Left ventricle myocardium inferior (tissue), 1 donor: Measurements from ENCODE around the gene KANK4. TPM values are rescaled to one million over a fixed set of nuclear protein-coding genes. Genes with fewer than 3 reads are reported as not detected.

Experiments used
- DNase-seq: peaks from one replicate; pipeline ENCODE4 v3.0.0-alpha.2; 2020
- H3K27ac ChIP-seq: fragments of 200-600 bp; replicated peaks from 2 replicates; pipeline ENCODE4 v1.8.0; 2021
- H3K27me3 ChIP-seq: fragments of 200-600 bp; 2 replicates; pipeline ENCODE4 v1.8.0; 2021; ENCODE audit warnings: low read depth
- H3K36me3 ChIP-seq: fragments of 200-600 bp; 2 replicates; pipeline ENCODE4 v1.8.0; 2021
- H3K4me1 ChIP-seq: fragments of 200-600 bp; 2 replicates; pipeline ENCODE4 v1.8.0; 2021
- H3K4me3 ChIP-seq: fragments of 200-600 bp; 2 replicates; pipeline ENCODE4 v1.8.0; 2021; ENCODE audit warnings: mild to moderate bottlenecking, moderate library complexity
- H3K9me3 ChIP-seq: fragments of 200-600 bp; replicated peaks from 2 replicates; pipeline ENCODE4 v1.8.0; 2021
- CTCF ChIP-seq: fragments of 200-600 bp; IDR thresholded peaks from 2 replicates; pipeline ENCODE4 v1.8.0; 2021; ENCODE audit warnings: antibody characterized with exemption, mild to moderate bottlenecking, borderline replicate concordance
- intact Hi-C: fragments of 100-400 bp; cut with micrococcal nuclease; formaldehyde crosslinking; loops from one replicate; pipeline ENCODE4 v1.11.0; 2022
- total RNA-seq: library from RNA; stranded (reverse); fragmentation: NEBNext Ultra II Directional; extraction: Animal tissue kit (Norgen Biotek cat#: 25700); gene quantifications from one replicate; pipeline ENCODE4 v1.2.1, GENCODE V29; 2021
- donor health status: DM: no; HTN: yes; CAD: no; lungs with severe emphysema.

KANK4 gene
- total RNA-seq, 1 donor from 2014 or later, result 0.11 TPM

- no peaks in the 10 kb centered on the region for H3K9me3 ChIP-seq
- H3K36me3 ChIP-seq, result no peaks in the 10 kb centered on the region
- H3K4me1 ChIP-seq, result no peaks in the 10 kb centered on the region
- DNase-seq, result no peak
- no peak for TF ChIP-seq CTCF
- intact Hi-C loops, result no loop called here
- H3K4me3 ChIP-seq, result no peak overlapping the region
- H3K27ac ChIP-seq, result no peak overlapping the region
- H3K27me3 ChIP-seq, result peaks cover 19% of the 10 kb centered on the region
Observed at GRCh38 chr1:62265956-62266935, 53.0 kb downstream of the KANK4 start.

- Histone ChIP-seq H3K27ac (no peak overlapping the region), H3K4me1 (no peaks in the 10 kb centered on the region), H3K9me3 (no peaks in the 10 kb centered on the region), H3K4me3 (no peak overlapping the region), H3K36me3 (no peaks in the 10 kb centered on the region), H3K27me3 (peaks cover 22% of the 10 kb centered on the region)
- DNase-seq, result no peak
- intact Hi-C loops, result no loop called here
- no peak for TF ChIP-seq CTCF
Observed at GRCh38 chr1:62263814-62264353, 55.4 kb downstream of the KANK4 start.

- Histone ChIP-seq H3K36me3 (no peaks in the 10 kb centered on the region), H3K27me3 (peaks cover 27% of the 10 kb centered on the region), H3K4me3 (no peak overlapping the region), H3K27ac (no peak overlapping the region), H3K4me1 (no peaks in the 10 kb centered on the region), H3K9me3 (no peaks in the 10 kb centered on the region)
- TF ChIP-seq CTCF, result no peak
- no peak for DNase-seq
- intact Hi-C loops, result no loop called here
Observed at GRCh38 chr1:62263006-62263813, 56.0 kb downstream of the KANK4 start.

- Histone ChIP-seq H3K4me3 (no peak overlapping the region), H3K36me3 (no peaks in the 10 kb centered on the region), H3K4me1 (no peaks in the 10 kb centered on the region), H3K9me3 (no peaks in the 10 kb centered on the region), H3K27me3 (peaks cover 27% of the 10 kb centered on the region), H3K27ac (no peak overlapping the region)
- no peak for DNase-seq
- intact Hi-C loops, result no loop called here
- no peak for TF ChIP-seq CTCF
Observed at GRCh38 chr1:62260688-62261087, 58.5 kb downstream of the KANK4 start.

- no peaks in the 10 kb centered on the region for H3K9me3 ChIP-seq
- no peak overlapping the region for H3K4me3 ChIP-seq
- peaks cover 27% of the 10 kb centered on the region for H3K27me3 ChIP-seq
- DNase-seq, result no peak
- H3K4me1 ChIP-seq, result no peaks in the 10 kb centered on the region
- no peak overlapping the region for H3K27ac ChIP-seq
- H3K36me3 ChIP-seq, result no peaks in the 10 kb centered on the region
- intact Hi-C loops, result no loop called here
- TF ChIP-seq CTCF, result no peak
Observed at GRCh38 chr1:62259551-62259950, 59.7 kb downstream of the KANK4 start.
